IMR-90 (cell line): ENCODE data around the gene MYCBP.

Source experiments
- BHLHE40 ChIP-seq: fragments of 150-350 bp; IDR thresholded peaks from 2 replicates; pipeline ENCODE4 v1.6.1; 2016; ENCODE audit warnings: mild to moderate bottlenecking, low read depth, low read length
- CHD1 ChIP-seq: IDR thresholded peaks from 2 replicates; pipeline ENCODE4 v1.6.1; 2012; ENCODE audit warnings: low read depth, low read length, improper control_type of control experiment
- FOS ChIP-seq: fragments of 150-350 bp; IDR thresholded peaks from 2 replicates; pipeline ENCODE4 v1.6.1; 2016; ENCODE audit warnings: low read depth, low read length
- POLR2A ChIP-seq: IDR thresholded peaks from 2 replicates; pipeline ENCODE4 v1.6.1; 2012; ENCODE audit warnings: mild to moderate bottlenecking, low read depth, low read length
- RAD21 ChIP-seq: IDR thresholded peaks from 2 replicates; pipeline ENCODE4 v1.6.1; 2012; ENCODE audit warnings: low read length, improper control_type of control experiment
- RCOR1 ChIP-seq: IDR thresholded peaks from 2 replicates; pipeline ENCODE4 v1.6.1; 2012; ENCODE audit warnings: mild to moderate bottlenecking, low read length, improper control_type of control experiment; ENCODE audit not compliant: insufficient replicate concordance
- SMC3 ChIP-seq: fragments of 150-350 bp; IDR thresholded peaks from 2 replicates; pipeline ENCODE4 v1.6.1; 2016; ENCODE audit warnings: low read depth, mild to moderate bottlenecking, antibody characterized with exemption, low read length, moderate library complexity
- TF ChIP-seq, protein P1 (sequence below): conservative IDR thresholded peaks from 2 replicates; pipeline ENCODE4 v1.5.1; 2012; ENCODE audit warnings: mild to moderate bottlenecking, low read depth, low read length, improper control_type of control experiment

DNA sequence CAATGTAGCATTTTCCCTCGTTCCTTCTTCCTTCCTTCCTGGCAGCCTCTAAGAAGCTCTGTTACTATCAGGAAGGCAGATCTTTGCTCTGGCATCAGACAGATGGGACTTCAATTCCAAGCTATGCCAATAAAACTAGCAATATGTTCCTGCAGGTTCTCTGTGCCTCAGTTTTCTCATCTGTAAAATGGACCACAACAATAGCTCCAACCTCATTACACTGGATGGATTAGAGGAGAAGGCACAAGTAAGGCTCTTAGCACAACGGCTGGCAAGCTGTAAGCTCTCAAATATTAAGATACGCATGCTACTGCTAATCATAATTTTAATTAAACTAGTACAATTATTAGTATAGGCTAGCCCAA lies 40.8 kb downstream of the MYCBP start:
- TF ChIP-seq CHD1 (no peak), POLR2A (no peak), FOS (no peak), SMC3 (no peak), BHLHE40 (no peak), RAD21 (no peak), RCOR1 (no peak)
- TF ChIP-seq, protein P1, sequence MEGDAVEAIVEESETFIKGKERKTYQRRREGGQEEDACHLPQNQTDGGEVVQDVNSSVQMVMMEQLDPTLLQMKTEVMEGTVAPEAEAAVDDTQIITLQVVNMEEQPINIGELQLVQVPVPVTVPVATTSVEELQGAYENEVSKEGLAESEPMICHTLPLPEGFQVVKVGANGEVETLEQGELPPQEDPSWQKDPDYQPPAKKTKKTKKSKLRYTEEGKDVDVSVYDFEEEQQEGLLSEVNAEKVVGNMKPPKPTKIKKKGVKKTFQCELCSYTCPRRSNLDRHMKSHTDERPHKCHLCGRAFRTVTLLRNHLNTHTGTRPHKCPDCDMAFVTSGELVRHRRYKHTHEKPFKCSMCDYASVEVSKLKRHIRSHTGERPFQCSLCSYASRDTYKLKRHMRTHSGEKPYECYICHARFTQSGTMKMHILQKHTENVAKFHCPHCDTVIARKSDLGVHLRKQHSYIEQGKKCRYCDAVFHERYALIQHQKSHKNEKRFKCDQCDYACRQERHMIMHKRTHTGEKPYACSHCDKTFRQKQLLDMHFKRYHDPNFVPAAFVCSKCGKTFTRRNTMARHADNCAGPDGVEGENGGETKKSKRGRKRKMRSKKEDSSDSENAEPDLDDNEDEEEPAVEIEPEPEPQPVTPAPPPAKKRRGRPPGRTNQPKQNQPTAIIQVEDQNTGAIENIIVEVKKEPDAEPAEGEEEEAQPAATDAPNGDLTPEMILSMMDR, result no peak
